ENCODE data around the gene MTG2. TPM values are rescaled to one million over a fixed set of nuclear protein-coding genes. Genes with fewer than 3 reads are reported as not detected.
A peak's percentile ranks its signal among the peaks of the same experiment; 100 is the strongest.

The MTG2 gene
- total and polyA plus RNA-seq, 10 of the 15 experiments (the other 5 are each of a cell fraction or from before 2014, with no cell fraction given) = 6.2 to 52.4 (median 34.3) TPM

DNA sequence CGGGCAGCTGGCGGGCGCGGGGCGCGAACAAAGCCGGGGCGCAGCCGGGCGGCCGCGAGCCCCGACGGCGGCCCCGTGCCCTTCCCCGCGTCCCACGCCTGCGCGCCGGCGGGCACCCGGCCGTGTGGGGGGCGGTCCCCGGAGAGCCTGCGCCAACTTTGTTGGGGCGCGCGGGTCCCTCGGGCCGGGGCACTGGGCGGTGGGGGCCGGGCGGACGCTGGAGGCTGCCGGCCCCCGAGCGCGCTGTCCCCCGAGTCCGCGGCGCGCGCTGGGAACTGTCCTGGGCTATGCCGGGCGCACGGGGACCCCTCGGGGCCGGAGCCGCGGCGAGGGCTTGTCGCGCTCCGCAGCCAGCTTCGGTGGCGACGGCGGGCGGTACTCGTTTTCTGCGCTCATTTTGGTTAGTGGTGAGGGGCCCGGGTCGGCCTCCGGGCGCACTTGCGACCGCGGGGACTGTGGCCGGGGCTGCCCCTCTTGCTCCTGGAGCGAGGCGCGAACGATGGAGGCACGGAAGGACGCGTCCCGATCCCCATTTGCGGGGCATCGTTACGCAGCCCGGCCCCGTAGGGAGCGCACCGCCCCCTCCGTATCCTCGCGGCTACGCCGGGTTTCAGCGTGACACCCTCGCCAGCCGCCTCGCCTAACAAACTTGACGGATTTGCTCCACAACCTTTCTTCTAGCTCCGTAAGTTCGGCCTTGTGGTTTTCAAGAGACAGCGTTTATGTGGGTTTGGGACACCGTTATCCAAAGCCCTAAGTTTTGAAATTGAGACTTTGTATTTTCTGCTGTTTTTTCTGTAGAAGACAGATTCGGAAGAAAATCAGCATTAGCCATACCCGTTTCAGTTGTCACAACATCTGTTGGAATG is 38.6 kb upstream of the MTG2 start (continued):
- no peak for TF ChIP-seq NR2C2 (IDR thresholded peaks at IDR 0.05; ENCODE audit: borderline replicate concordance, control insufficient read depth, insufficient read length, low read depth)
- peak; percentile 30; the same call in 1 of the 2 replicates for TF ChIP-seq YY1 (IDR thresholded peaks at IDR 0.05; ENCODE audit: low read depth, low read length)
- TF ChIP-seq, protein P1, sequence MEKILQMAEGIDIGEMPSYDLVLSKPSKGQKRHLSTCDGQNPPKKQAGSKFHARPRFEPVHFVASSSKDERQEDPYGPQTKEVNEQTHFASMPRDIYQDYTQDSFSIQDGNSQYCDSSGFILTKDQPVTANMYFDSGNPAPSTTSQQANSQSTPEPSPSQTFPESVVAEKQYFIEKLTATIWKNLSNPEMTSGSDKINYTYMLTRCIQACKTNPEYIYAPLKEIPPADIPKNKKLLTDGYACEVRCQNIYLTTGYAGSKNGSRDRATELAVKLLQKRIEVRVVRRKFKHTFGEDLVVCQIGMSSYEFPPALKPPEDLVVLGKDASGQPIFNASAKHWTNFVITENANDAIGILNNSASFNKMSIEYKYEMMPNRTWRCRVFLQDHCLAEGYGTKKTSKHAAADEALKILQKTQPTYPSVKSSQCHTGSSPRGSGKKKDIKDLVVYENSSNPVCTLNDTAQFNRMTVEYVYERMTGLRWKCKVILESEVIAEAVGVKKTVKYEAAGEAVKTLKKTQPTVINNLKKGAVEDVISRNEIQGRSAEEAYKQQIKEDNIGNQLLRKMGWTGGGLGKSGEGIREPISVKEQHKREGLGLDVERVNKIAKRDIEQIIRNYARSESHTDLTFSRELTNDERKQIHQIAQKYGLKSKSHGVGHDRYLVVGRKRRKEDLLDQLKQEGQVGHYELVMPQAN (conservative IDR thresholded peaks at IDR 0.05) = peak; percentile 17; the same call in 1 of the 2 replicates
- no peak for TF ChIP-seq NFYA (IDR thresholded peaks at IDR 0.05; ENCODE audit: borderline replicate concordance, low read depth, low read length)
- no peak for TF ChIP-seq NFIC (IDR thresholded peaks at IDR 0.05; ENCODE audit: low read depth, low read length)
- no peak for TF ChIP-seq SREBF2 (IDR thresholded peaks at IDR 0.05; ENCODE audit: low read length)
- no peak for TF ChIP-seq SUZ12 (IDR thresholded peaks at IDR 0.05; ENCODE audit: unreplicated experiment)
- no peak for TF ChIP-seq BHLHE40 (IDR thresholded peaks at IDR 0.05; ENCODE audit: borderline replicate concordance in 1 of 2, low read depth in 2 of 2, low read length in 1 of 2)
- TF ChIP-seq HDAC6 (IDR thresholded peaks at IDR 0.05; ENCODE audit: unreplicated experiment) = peak; percentile 95
- no peak for TF ChIP-seq CBX3 (IDR thresholded peaks at IDR 0.05; ENCODE audit: borderline replicate concordance, low read depth)
- TF ChIP-seq KAT2A (conservative IDR thresholded peaks at IDR 0.05; ENCODE audit: control insufficient read depth, low read depth, low read length) = no peak
- TF ChIP-seq MEF2A (IDR thresholded peaks at IDR 0.05; ENCODE audit: insufficient read depth, low read depth, low read length) = no peak
- no peak for TF ChIP-seq STAT3 (IDR thresholded peaks at IDR 0.05; ENCODE audit: low read depth, low read length)
- TF ChIP-seq POLR2AphosphoS5 (IDR thresholded peaks at IDR 0.05; ENCODE audit: low read length) = no peak
- no peak for TF ChIP-seq RELA (IDR thresholded peaks at IDR 0.05; ENCODE audit: borderline replicate concordance, partially characterized antibody)
- TF ChIP-seq, protein P2, sequence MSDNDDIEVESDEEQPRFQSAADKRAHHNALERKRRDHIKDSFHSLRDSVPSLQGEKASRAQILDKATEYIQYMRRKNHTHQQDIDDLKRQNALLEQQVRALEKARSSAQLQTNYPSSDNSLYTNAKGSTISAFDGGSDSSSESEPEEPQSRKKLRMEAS (IDR thresholded peaks at IDR 0.05; ENCODE audit: low read depth, low read length) = no peak
- TF ChIP-seq, protein P3, sequence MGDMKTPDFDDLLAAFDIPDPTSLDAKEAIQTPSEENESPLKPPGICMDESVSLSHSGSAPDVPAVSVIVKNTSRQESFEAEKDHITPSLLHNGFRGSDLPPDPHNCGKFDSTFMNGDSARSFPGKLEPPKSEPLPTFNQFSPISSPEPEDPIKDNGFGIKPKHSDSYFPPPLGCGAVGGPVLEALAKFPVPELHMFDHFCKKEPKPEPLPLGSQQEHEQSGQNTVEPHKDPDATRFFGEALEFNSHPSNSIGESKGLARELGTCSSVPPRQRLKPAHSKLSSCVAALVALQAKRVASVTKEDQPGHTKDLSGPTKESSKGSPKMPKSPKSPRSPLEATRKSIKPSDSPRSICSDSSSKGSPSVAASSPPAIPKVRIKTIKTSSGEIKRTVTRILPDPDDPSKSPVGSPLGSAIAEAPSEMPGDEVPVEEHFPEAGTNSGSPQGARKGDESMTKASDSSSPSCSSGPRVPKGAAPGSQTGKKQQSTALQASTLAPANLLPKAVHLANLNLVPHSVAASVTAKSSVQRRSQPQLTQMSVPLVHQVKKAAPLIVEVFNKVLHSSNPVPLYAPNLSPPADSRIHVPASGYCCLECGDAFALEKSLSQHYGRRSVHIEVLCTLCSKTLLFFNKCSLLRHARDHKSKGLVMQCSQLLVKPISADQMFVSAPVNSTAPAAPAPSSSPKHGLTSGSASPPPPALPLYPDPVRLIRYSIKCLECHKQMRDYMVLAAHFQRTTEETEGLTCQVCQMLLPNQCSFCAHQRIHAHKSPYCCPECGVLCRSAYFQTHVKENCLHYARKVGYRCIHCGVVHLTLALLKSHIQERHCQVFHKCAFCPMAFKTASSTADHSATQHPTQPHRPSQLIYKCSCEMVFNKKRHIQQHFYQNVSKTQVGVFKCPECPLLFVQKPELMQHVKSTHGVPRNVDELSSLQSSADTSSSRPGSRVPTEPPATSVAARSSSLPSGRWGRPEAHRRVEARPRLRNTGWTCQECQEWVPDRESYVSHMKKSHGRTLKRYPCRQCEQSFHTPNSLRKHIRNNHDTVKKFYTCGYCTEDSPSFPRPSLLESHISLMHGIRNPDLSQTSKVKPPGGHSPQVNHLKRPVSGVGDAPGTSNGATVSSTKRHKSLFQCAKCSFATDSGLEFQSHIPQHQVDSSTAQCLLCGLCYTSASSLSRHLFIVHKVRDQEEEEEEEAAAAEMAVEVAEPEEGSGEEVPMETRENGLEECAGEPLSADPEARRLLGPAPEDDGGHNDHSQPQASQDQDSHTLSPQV (IDR thresholded peaks at IDR 0.05) = no peak
- TF ChIP-seq MTA3 (IDR thresholded peaks at IDR 0.05; ENCODE audit: borderline replicate concordance, low read length) = no peak
- TF ChIP-seq, protein P4, sequence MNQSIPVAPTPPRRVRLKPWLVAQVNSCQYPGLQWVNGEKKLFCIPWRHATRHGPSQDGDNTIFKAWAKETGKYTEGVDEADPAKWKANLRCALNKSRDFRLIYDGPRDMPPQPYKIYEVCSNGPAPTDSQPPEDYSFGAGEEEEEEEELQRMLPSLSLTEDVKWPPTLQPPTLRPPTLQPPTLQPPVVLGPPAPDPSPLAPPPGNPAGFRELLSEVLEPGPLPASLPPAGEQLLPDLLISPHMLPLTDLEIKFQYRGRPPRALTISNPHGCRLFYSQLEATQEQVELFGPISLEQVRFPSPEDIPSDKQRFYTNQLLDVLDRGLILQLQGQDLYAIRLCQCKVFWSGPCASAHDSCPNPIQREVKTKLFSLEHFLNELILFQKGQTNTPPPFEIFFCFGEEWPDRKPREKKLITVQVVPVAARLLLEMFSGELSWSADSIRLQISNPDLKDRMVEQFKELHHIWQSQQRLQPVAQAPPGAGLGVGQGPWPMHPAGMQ (IDR thresholded peaks at IDR 0.05; ENCODE audit: borderline replicate concordance) = no peak
- TF ChIP-seq ZNF274 (IDR thresholded peaks at IDR 0.05; ENCODE audit: insufficient read depth, insufficient read length) = no peak

Measured in GM12878 (cell line).